ENCODE data around the gene LDLRAD4. TPM values are rescaled to one million over a fixed set of nuclear protein-coding genes. Genes with fewer than 3 reads are reported as not detected.

Gene LDLRAD4
- total RNA-seq, 1 donor from 2014 or later: 34.5 TPM

GRCh38 chr18:13211534-13211933, 7.0 kb upstream of the LDLRAD4 start:
- DNase-seq (ENCODE audit: low spot score): no peak
- no peak overlapping the region for H3K4me3 Mint-ChIP-seq
- peaks cover 2% of the 10 kb centered on the region for H3K36me3 Mint-ChIP-seq (ENCODE audit: low read depth)
- peaks cover 32% of the 10 kb centered on the region for H3K27me3 Mint-ChIP-seq (ENCODE audit: insufficient read depth)
- intact Hi-C loops (cut with micrococcal nuclease): no loop called here
- H3K27ac Mint-ChIP-seq: no peak overlapping the region
- peaks cover 18% of the 10 kb centered on the region for H3K4me1 Mint-ChIP-seq (ENCODE audit: low read depth)
- no peaks in the 10 kb centered on the region for H3K9me3 Mint-ChIP-seq

- no peak for DNase-seq (ENCODE audit: low spot score)
- Mint-ChIP-seq H3K27ac (no peak overlapping the region), H3K36me3 (ENCODE audit: low read depth) (no peaks in the 10 kb centered on the region), H3K9me3 (no peaks in the 10 kb centered on the region), H3K4me3 (no peak overlapping the region), H3K4me1 (ENCODE audit: low read depth) (peaks cover 11% of the 10 kb centered on the region), H3K27me3 (ENCODE audit: insufficient read depth) (peaks cover 21% of the 10 kb centered on the region)
- intact Hi-C loops (cut with micrococcal nuclease): no loop called here
Observed at GRCh38 chr18:13213036-13213795, 5.3 kb upstream of the LDLRAD4 start.

- intact Hi-C loops (cut with micrococcal nuclease): loop anchor here (5.0 kb wide), 3 partner anchors 77 to 398 kb away; partner anchors contain the start of gene CEP192
- peaks cover 25% of the 10 kb centered on the region for H3K27me3 Mint-ChIP-seq (ENCODE audit: insufficient read depth)
- peaks cover 16% of the 10 kb centered on the region for H3K4me1 Mint-ChIP-seq (ENCODE audit: low read depth)
- no peak for DNase-seq (ENCODE audit: low spot score)
- no peaks in the 10 kb centered on the region for H3K9me3 Mint-ChIP-seq
- no peaks in the 10 kb centered on the region for H3K36me3 Mint-ChIP-seq (ENCODE audit: low read depth)
- H3K4me3 Mint-ChIP-seq: no peak overlapping the region
- no peak overlapping the region for H3K27ac Mint-ChIP-seq
Observed at GRCh38 chr18:13214609-13215008, 4.0 kb upstream of the LDLRAD4 start.

- H3K36me3 Mint-ChIP-seq (ENCODE audit: low read depth): peaks cover 2% of the 10 kb centered on the region
- peak overlapping the region; percentile 92 for H3K27ac Mint-ChIP-seq
- H3K4me1 Mint-ChIP-seq (ENCODE audit: low read depth): peaks cover 31% of the 10 kb centered on the region
Observed at GRCh38 chr18:13216092-13216582, 2.4 kb upstream of the LDLRAD4 start.

GRCh38 chr18:13216711-13217465, 1.7 kb upstream of the LDLRAD4 start:
- H3K36me3 Mint-ChIP-seq (ENCODE audit: low read depth): peaks cover 2% of the 10 kb centered on the region
- peak; percentile 40 for DNase-seq (ENCODE audit: low spot score)
- peaks cover 31% of the 10 kb centered on the region for H3K4me1 Mint-ChIP-seq (ENCODE audit: low read depth)
- peak overlapping the region; percentile 92 for H3K27ac Mint-ChIP-seq
- H3K4me3 Mint-ChIP-seq: peak overlapping the region; percentile 87
- H3K27me3 Mint-ChIP-seq (ENCODE audit: insufficient read depth): peaks cover 32% of the 10 kb centered on the region
- H3K9me3 Mint-ChIP-seq: no peaks in the 10 kb centered on the region
- intact Hi-C loops (cut with micrococcal nuclease): loop anchor here (1.0 to 5.0 kb wide), 16 partner anchors 50 to 584 kb away; partner anchors contain the start of genes CEP192, FAM210A and RNMT

More at GRCh38 chr18:13216092-13216582, 2.4 kb upstream of the LDLRAD4 start:
- intact Hi-C loops (cut with micrococcal nuclease): loop anchor here (1.0 to 5.0 kb wide), 14 partner anchors 51 to 585 kb away; partner anchors contain the start of gene CEP192
- H3K4me3 Mint-ChIP-seq: peak overlapping the region; percentile 87
- no peaks in the 10 kb centered on the region for H3K9me3 Mint-ChIP-seq
- peak; percentile 39 for DNase-seq (ENCODE audit: low spot score)
- peaks cover 32% of the 10 kb centered on the region for H3K27me3 Mint-ChIP-seq (ENCODE audit: insufficient read depth)

GRCh38 chr18:13217466-13217961, 1.0 kb upstream of the LDLRAD4 start:
- Mint-ChIP-seq H3K36me3 (ENCODE audit: low read depth) (peaks cover 2% of the 10 kb centered on the region), H3K27ac (no peak overlapping the region), H3K9me3 (no peaks in the 10 kb centered on the region), H3K4me1 (ENCODE audit: low read depth) (peaks cover 31% of the 10 kb centered on the region), H3K4me3 (no peak overlapping the region), H3K27me3 (ENCODE audit: insufficient read depth) (peaks cover 28% of the 10 kb centered on the region)
- intact Hi-C loops (cut with micrococcal nuclease): loop anchor here (1.0 to 5.0 kb wide), 10 partner anchors 73 to 583 kb away; partner anchors contain the start of genes CEP192, FAM210A and RNMT
- DNase-seq (ENCODE audit: low spot score): peak; percentile 50

- H3K36me3 Mint-ChIP-seq (ENCODE audit: low read depth): peaks cover 6% of the 10 kb centered on the region
- no peaks in the 10 kb centered on the region for H3K9me3 Mint-ChIP-seq
- peaks cover 28% of the 10 kb centered on the region for H3K27me3 Mint-ChIP-seq (ENCODE audit: insufficient read depth)
- peak overlapping the region; percentile 56 for H3K4me3 Mint-ChIP-seq
- DNase-seq (ENCODE audit: low spot score): no peak
- no peak overlapping the region for H3K27ac Mint-ChIP-seq
- H3K4me1 Mint-ChIP-seq (ENCODE audit: low read depth): peaks cover 31% of the 10 kb centered on the region
- intact Hi-C loops (cut with micrococcal nuclease): loop anchor here (1.0 to 5.0 kb wide), 10 partner anchors 73 to 583 kb away; partner anchors contain the start of genes CEP192, FAM210A and RNMT
Observed at GRCh38 chr18:13217971-13218367, 591 bp upstream of the LDLRAD4 start.

GRCh38 chr18:13218997-13219396, 437 bp downstream of the LDLRAD4 start:
- H3K4me3 Mint-ChIP-seq: peak overlapping the region; percentile 82
- H3K27me3 Mint-ChIP-seq (ENCODE audit: insufficient read depth): peaks cover 28% of the 10 kb centered on the region
- no peak for DNase-seq (ENCODE audit: low spot score)
- H3K9me3 Mint-ChIP-seq: no peaks in the 10 kb centered on the region
- H3K27ac Mint-ChIP-seq: no peak overlapping the region
- H3K4me1 Mint-ChIP-seq (ENCODE audit: low read depth): peaks cover 31% of the 10 kb centered on the region
- H3K36me3 Mint-ChIP-seq (ENCODE audit: low read depth): peaks cover 6% of the 10 kb centered on the region
- intact Hi-C loops (cut with micrococcal nuclease): loop anchor here (5.0 kb wide), 3 partner anchors 82 to 393 kb away; partner anchors contain the start of gene CEP192

- no peak for DNase-seq (ENCODE audit: low spot score)
- Mint-ChIP-seq H3K4me1 (ENCODE audit: low read depth) (peaks cover 31% of the 10 kb centered on the region), H3K27me3 (ENCODE audit: insufficient read depth) (peaks cover 28% of the 10 kb centered on the region), H3K36me3 (ENCODE audit: low read depth) (peaks cover 6% of the 10 kb centered on the region), H3K27ac (peak overlapping the region; percentile 55), H3K9me3 (no peaks in the 10 kb centered on the region), H3K4me3 (peak overlapping the region; percentile 82)
- intact Hi-C loops (cut with micrococcal nuclease): loop anchor here (5.0 kb wide), 3 partner anchors 82 to 393 kb away; partner anchors contain the start of gene CEP192
Observed at GRCh38 chr18:13219593-13220159, 1.1 kb downstream of the LDLRAD4 start.

GRCh38 chr18:13220361-13220991, 1.9 kb downstream of the LDLRAD4 start:
- peaks cover 6% of the 10 kb centered on the region for H3K36me3 Mint-ChIP-seq (ENCODE audit: low read depth)
- no peak for DNase-seq (ENCODE audit: low spot score)
- H3K27me3 Mint-ChIP-seq (ENCODE audit: insufficient read depth): peaks cover 24% of the 10 kb centered on the region
- no peak overlapping the region for H3K27ac Mint-ChIP-seq
- H3K4me1 Mint-ChIP-seq (ENCODE audit: low read depth): peaks cover 31% of the 10 kb centered on the region
- H3K4me3 Mint-ChIP-seq: peak overlapping the region; percentile 24
- no peaks in the 10 kb centered on the region for H3K9me3 Mint-ChIP-seq
- intact Hi-C loops (cut with micrococcal nuclease): no loop called here

- intact Hi-C loops (cut with micrococcal nuclease): no loop called here
- Mint-ChIP-seq H3K4me3 (no peak overlapping the region), H3K4me1 (ENCODE audit: low read depth) (peaks cover 20% of the 10 kb centered on the region), H3K27me3 (ENCODE audit: insufficient read depth) (peaks cover 21% of the 10 kb centered on the region), H3K9me3 (no peaks in the 10 kb centered on the region), H3K36me3 (ENCODE audit: low read depth) (peaks cover 6% of the 10 kb centered on the region), H3K27ac (no peak overlapping the region)
- DNase-seq (ENCODE audit: low spot score): no peak
Observed at GRCh38 chr18:13221869-13222855, 3.6 kb downstream of the LDLRAD4 start.

All from activated T-helper 1 cell treated with anti-CD3 and anti-CD28 coated beads, Interleukin-12 subunit alpha, Interleukin-12 subunit beta, Interleukin-2, Interleukin-4 antibody, amounts not matched to agents 30 ng/mL and 10 ng/mL and 1 ng/mL, durations not matched to agents 14 hours and 24 hours and 36 hours (primary cell).